HL-60/S4 treated with retinoic acid at 250 ng/mL for 4 days and 3 days (cell line): Measurements from ENCODE around the gene ZNF808.
"Not testable (repeated sequence)": the region's sequence is repeated elsewhere in the genome, so short reads cannot be mapped to it uniquely, and the experiment has no call there.

Experiments
- in situ Hi-C: fragments of 300-500 bp; cut with MboI; formaldehyde crosslinking; loops from 2 replicates; pipeline ENCODE4 v1.7.0; 2022; ENCODE audit warnings: low sequenced_read_pairs

The ZNF808 gene

DNA sequence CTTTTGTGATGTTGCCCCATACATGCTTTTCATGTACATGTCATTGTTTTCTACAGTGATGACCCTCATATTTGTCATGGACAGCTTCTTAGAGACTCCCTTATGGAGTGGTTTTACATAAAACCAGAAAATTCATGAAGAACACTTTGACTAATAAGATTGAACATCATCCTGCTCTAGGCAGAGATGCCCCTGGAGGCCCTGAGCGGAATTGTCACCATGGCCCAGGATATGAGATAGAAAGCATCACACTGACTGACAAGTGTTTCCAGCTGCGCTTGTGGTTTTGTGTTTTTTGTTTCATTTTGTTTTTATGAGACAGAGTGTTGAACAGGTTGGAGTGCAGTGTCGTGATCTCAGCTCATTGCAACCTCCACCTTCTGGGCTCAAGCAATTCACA, 64.8 kb downstream of the ZNF808 start:
- in situ Hi-C loops = no loop called here

DNA sequence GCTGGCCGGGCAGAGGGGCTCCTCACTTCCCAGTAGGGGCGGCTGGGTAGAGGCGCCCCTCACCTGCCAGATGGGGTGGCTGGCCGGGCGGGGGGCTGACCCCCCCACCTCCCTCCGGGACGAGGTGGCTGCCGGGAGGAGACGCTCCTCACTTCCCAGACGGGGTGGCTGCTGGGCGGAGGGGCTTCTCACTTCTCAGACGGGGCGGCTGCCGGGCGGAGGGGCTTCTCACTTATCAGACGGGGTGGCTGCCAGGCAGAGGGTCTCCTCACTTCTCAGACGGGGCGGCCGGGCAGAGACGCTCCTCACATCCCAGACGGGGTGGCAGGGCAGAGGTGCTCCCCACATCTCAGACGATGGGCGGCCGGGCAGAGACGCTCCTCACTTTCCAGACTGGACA, 66.0 kb downstream of the ZNF808 start:
- in situ Hi-C loops = not testable (repeated sequence)

DNA sequence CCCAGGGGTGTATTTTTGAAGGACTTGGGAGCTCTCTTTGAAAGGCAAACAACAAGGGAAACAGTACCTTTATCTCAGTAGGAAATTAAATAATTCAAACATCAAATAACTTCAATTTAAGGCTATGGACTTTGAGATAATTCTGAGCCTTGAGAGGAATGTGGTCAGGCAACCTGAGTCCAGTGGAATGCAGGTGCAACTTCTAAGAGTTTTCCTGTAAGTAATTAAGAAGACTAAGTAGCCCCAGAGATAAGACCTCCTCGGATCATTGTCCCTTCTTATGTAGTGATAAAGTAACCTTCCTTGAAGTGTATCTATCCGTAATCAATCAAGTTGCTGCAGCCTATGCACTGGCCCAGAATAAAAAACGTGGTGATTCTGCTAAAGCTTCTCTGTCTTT, 71.8 kb downstream of the ZNF808 start:
- in situ Hi-C loops = no loop called here

DNA sequence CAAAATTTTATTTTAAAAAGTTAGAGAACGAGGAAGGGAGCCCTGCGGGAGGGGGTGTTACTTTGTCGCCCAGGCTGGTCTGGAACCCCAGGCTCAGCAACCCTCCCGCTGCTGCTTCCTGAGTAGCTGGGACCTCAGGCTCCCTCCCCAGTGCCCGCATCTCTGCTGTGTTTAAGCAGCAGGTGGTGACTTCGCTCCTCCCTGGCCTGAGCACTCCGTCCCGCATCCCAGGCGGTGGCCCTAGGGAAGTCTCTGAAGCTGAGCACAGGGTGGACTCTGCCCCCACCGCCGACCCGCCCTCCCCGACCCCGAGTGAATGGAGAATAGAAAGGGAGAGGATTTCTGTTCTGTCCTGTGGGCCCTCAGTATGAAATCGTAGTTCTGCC, 73.2 kb downstream of the ZNF808 start:
- in situ Hi-C loops = no loop called here

DNA sequence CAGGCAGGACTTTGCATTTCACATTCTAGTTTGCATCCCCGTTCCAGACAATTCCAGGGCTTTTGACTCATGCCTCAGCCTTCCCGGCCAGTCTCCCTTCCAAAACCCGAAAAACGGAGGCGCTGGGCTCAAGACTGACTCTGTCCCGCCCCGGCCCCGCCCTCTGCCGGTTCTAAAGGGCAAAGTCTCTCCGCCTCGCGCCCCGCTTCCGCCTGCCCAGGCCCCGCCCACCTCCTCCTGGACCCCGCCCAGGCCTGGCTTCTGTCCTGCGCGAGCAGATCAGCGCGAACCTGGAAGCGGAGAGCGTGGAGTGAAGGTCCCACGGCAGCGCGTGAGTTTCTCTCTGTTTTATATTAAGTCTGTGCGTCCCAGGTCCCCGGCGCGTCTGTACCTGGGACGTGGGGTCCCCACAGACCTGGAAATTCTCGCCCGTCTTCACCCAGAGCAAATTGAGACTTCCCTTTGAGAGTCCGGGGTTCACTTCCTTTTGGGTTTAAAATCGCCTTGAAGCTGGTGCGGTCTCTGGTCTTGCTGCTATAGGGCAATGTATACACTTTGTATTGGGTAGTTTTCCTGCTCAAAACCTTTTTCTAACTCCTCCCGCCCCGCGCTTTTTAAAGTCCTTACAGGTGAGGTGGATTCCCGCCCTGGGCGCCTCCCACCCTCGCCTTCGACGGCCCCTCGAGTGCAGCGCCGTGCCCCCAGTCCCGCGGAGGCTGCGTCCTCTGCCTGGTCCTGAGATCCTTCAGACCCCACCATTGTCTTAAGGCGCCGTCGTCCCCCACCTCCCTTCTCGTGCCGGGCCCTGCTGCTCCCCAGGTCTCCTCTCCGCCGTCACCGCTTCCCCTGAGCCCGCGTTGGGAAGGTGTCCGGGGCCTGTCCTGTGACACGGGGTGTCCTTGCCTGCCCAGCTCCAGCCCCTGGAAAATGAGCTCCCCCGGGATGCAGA, 73.8 kb downstream of the ZNF808 start:
- in situ Hi-C loops = no loop called here

DNA sequence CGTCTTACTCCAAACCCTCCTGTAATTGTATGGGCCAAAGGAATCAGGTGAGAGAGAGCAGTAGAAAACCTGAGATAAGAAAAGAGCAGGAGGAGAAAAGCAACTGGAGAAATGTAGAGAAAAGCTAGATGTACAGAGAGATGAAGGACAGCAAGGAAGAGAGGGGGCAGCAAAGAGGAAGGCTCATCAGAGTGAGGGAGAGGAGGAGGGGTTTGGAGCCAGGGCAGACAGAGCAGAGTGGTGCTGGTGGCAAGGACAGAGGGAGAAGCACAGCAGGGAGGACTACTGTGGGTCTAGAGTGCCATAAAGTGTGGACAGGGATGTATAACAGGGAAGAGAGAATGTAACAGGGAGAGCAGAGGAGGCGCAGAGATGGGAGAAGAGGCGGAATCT, 74.5 kb downstream of the ZNF808 start:
- in situ Hi-C loops = not testable (repeated sequence)

DNA sequence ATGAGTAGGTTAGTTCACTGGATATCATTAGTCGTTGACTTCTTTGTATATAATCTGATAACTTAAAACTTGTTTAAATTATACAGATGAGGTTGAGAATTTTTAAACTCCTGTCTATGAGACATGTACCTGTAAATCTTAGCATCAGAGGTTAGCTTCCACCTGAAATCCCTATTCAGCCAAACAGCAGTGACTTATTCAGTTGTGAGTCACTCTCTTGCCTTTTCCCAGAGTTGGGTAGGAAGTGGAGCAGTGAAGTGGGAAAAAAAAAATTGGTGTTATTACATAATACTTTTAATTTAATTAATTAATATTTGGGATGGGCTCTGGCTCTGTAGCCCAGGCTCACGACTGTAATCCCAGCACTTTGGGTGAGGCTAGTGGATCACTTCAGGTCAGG, 75.5 kb downstream of the ZNF808 start:
- in situ Hi-C loops = no loop called here

DNA sequence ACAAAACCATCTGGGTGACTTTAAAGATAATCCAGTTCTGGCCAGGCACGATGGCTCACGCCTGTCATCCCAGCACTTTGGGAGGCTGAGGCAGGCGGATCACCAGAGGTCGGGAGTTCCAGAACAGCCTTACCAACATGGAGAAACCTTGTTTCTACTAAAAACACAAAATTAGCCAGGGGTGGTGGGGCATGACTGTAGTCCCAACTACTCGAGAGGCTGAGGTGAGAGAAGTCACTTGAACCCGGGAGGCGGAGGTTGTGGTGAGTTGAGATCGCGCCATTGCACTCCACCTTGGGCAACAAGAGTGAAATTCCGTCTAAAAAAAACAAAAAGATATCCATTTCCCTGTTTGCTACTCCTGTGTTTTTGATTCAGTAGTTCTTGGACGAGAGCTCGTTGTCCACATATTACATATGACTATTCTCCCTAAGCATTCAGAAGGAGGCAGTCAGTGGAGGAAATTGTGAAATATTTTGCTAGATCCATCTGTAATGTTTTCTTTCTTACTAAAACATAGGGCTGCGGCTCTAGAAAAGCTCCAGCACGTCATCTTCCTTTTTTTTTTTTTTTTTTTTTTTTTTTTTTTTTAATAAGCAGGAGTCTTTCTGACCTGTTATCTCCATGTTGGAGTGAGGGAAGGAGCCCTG, 76.2 kb downstream of the ZNF808 start:
- in situ Hi-C loops = no loop called here
